Inflammatory macrophage (primary cell): ENCODE measurements around the gene CTAGE6.
"Not testable (repeated sequence)": the region's sequence is repeated elsewhere in the genome, so short reads cannot be mapped to it uniquely, and the experiment has no call there.

ENCODE experiments used
- DNase-seq, 2 donors: peaks; one replicate each; pipeline ENCODE4 v3.0.0-alpha.2; 2020 to 2022
- total RNA-seq, 18 experiments: gene quantifications; one replicate each; lab custom pipeline; 2026; ENCODE audit warnings: mixed read lengths in 6 of 18, inconsistent platforms in 2 of 18; lab: John Stamatoyannopoulos, UW

CTAGE6 gene, protein sequence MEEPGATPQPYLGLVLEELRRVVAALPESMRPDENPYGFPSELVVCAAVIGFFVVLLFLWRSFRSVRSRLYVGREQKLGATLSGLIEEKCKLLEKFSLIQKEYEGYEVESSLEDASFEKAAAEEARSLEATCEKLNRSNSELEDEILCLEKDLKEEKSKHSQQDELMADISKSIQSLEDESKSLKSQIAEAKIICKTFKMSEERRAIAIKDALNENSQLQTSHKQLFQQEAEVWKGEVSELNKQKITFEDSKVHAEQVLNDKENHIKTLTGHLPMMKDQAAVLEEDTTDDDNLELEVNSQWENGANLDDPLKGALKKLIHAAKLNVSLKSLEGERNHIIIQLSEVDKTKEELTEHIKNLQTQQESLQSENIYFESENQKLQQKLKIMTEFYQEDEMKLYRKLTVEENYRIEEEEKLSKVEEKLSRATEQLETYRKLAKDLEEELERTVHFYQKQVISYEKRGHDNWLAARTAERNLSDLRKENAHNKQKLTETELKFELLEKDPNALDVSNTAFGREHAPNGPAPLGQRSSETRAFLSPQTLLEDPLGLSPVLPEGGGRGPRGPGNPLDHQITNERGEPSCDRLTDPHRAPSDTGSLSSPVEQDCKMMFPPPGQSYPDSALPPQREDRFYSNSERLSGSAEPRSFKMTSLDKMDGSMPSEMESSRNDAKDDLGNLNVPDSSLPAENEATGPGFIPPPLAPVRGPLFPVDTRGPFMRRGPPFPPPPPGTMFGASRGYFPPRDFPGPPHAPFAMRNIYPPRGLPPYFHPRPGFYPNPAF
- total RNA-seq: 0 to 0.08 (median 0) reads per million in 18 experiments

DNA sequence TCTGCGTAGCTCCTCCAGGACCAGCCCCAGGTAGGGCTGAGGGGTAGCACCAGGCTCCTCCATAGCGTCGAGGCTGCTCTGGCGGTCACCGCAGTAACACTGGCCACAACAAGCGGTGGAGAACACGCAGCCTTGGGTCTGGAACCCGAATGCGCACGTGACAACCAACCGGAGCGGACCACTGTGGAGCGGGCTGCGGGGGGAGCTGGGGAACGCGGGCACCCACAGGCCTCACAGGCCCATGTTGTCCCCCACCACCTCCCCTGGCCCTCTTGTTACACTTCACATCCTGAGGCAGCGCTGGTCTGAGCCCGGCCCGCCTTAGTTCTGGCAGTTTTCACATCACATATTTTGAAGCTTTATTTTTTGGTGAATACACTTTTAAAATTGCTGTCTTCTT lies at the start of gene CTAGE6:
Gene CTAGE6 (minus strand): TSS at position 101 of the 400 bp plus-strand sequence. CDS start 38 bp downstream, at position 63.
- not testable (repeated sequence) for DNase-seq

DNA sequence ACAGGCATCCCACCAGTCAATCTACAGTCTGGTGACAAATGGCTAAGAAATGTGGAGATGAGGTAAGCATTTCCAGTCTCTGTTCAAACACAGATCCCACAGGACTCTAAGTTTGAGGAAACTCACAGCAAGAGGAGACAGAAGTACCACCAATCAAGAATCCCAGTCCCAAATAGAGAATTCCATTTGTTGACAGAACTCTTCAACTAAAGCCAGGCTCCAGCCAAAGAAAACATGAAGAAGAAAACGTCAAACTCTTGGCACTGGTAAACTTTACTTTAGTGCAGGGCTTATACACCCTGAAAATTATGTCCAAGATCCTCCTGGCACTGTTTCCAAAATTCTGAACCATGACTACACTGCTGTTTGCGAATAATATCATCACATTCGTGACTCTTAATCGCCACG lies 49.2 kb upstream of the CTAGE6 start:
- not testable (repeated sequence) for DNase-seq

DNA sequence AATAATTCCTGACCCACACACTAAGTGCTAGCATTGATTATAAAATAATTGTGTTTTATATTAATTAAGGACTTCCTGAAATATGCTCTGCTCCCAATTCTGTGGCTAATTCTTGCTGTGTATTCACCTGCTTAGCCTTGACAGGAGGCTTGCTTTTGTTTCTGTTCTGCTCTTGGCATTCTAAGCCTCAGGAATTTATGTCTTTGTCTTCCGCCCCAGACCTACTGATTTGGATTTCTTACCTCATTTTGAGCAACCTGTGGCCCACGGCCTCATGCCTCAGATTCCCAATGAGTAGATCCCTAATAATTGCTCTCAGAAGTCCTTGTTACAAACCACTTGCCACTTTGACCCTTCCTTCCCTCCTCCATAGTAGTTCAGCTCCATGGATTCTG lies 40.4 kb upstream of the CTAGE6 start:
- not testable (repeated sequence) for DNase-seq

DNA sequence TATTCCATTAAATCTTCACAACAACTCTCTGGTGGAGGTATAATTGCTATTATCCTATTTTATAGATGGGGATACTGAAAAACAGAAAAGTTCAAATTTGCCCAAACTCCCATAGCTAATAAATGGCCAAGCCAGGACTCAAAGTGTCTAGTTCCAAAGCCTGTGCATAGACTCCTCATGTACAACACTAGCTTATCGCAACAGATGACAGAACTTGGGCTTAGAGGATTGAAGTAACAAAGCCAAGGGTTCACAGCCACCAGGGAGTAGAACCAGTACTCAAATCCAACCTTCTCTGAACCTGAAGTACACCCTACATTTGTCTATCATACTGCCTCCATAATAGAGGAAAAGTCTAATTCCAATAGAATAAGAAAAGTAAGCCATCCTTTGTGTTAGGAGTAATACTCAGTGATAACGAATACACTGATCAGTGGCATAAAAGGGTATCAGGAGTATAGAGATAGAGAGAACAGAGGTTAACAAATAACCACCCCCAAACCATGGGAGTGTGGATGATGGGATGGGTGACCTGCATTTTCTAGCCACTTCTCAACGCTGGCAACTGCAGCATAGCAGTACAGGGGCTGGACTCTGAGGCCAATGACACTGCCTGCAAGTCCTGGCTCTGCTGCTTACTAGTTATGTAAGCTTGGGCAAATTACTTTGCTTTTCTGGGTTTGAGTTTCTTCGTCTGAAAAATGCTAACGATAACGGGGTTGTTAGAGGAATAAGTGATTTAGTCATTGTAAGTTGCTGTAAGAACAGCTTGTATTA lies 39.8 kb upstream of the CTAGE6 start:
- not testable (repeated sequence) for DNase-seq

DNA sequence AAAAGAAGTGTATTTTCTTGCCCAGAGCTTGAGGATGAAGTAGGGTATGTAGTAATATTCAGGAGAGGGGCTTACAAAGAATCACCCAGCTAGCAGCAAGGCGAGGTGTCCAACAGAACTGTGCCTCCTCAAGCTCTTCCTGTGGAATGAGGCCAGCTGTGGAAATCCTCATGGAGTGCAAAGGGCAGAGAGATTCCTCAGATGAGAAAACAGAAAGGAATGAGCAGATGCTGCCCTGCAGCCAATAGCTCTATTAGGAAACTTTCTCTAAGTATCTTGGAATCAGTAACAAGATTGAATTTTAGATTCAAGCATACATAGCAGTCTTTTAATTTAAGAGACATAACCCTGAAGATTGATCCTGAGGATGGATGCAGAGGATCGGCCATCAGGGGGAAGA lies 38.2 kb upstream of the CTAGE6 start:
- DNase-seq: not testable (repeated sequence)

DNA sequence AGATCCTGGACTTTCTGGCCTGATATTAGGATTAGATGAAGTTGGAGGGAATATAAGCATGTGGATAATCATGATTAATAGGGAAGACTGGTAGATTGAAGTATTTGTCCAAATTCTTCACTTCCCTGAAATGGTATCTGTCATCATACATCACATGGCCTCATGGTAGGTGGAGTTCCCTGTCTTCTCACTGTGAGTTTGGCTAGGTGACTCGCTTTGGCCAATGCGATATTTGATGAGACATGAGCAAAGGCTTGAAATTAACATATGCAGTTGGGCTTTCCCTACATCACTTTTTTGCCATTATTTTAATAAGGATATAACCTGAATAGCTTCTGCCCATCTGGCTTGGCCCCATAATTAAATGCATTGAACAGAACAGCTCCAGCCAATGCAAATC lies 35.1 kb upstream of the CTAGE6 start:
- not testable (repeated sequence) for DNase-seq

DNA sequence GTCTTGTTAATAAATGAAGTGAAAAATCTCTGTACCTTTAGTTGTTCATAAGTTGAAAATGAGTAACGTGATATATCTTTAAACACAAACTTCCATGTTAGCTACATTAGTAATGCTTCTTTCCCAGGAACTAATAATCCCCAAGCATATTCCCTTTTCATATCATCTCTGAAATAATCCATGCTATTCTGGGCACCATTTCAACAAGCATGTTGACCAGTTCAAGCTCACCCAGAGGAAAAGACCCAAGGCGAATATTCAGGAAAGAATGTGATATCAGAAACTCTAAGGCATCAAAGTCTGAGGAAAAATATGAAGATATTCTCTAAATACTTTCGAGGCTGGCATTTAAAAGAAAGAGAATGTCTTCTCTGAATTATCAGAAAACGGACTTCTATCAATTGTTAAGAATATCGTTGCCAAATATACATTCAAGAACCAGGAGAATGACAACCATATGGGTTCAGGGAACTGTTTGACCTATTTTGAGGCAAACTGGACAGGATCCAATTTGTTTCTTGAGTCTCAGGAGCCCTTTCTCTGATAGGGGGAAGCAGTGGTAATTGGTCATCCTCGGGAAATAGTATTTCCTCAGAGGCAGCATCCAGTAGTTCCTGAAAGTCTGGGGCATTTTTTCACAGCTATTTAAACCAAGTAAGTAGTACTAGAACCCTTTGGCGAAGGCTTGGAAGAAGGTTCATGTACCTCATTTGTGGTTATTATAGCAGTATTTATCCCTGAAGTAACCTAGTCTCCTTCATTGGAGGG lies 28.1 kb upstream of the CTAGE6 start:
- DNase-seq: not testable (repeated sequence)

DNA sequence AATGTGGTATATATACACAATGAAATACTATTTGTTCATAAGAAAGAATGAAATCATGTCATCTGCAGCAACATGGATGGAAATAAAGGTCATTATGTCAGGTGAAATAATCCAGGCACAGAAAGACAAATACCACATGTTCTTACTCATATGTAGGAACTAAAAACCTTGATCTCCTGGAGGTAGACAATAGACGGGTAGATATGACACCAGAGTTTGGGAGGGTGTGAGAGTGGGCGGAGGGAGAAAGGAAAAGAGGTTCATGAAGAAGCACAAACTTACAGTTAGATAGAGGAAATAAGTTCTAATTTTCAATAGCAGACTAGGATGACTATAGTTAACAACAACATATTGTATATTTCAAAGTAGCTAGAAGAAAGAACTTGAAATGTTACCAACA lies 22.1 kb upstream of the CTAGE6 start:
- not testable (repeated sequence) for DNase-seq

DNA sequence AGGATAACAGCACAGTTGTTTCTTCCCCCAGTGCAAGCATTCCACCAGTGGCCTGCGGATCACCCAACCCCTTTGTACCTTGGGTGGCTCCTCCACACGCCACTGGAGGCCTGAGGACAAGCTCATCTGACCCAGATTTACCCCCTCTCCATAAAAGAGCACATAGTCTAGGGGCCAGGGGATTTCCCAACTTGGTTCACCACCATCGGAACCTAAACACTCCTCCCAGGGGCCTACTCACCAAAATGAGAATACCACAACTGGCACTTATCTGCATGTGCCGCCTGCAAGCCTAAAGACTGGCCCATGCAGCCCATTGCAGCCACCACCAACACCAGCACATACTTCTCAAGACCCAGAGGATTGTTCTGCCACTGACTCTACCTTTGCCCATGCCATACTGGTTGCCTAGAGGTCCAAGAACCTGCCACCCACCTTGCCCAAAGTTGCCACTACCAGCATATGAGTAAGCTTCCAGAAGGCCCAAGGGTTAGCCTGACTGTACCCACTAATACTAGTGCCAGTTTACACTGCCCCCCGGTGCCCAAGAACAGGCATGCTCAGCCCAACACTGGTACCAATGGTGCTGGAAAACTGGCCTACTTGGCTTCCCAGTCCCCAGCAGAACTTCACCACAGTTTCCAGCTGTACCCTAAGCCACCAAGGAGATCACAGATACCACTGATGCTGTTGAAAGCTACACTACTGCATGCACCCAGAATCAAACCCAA lies 15.4 kb upstream of the CTAGE6 start:
- not testable (repeated sequence) for DNase-seq

DNA sequence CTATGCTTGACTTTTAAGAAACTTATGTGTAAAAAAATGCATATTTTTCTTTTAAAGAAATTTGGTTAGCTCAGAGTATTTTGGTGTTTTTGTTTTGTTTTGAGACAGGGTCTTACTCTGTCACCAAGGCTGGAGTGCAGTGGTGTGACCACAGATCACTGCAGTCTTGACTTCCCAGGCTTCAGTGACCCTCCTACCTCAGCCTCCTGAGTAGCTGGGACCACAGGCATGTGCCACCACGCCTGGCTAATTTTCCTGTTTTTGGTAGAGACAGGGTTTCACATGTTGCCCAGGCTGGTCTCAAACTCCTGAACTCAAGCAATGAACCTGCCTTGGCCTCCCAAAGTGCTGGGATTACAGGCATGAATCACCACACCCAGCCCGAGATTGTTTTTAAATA lies 10.0 kb upstream of the CTAGE6 start:
- not testable (repeated sequence) for DNase-seq

DNA sequence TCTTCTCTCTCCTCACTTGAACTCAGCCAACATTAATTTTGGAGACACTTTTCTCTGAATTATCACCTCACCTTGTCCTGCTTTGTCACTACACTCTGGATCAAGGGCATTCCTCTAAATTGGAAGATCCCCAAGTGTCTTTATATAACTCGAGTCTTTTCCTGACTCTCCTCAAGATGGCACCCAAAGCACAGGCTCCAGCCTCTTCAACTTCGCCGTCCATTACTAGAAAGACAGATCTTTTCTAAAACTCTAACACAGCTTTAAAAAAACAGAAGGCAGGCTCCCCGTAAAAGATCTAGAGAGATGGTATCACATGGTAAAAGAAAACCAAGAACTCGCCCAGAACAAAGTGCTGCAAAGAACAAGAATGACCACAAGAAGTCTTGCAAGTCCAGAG lies 8.2 kb upstream of the CTAGE6 start:
- DNase-seq: not testable (repeated sequence)

DNA sequence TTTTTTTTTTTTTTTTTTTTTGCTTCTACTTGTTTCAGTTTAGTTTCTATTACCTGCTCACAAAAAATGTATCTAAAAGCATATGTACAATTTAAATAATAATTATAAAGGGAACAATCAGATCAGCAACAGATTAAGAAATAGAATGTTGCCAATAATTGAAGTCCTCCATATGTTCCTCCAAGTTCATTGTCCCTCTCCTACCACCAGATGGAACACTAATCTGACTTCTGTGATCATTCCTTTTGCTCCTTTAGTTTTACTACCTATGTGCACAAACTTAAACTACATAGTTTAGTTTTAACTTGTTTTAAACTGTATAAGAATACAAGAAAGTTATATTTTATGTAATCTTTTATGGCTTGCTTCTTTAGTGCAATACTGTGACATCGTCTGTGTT lies 5.6 kb upstream of the CTAGE6 start:
- DNase-seq: not testable (repeated sequence)

DNA sequence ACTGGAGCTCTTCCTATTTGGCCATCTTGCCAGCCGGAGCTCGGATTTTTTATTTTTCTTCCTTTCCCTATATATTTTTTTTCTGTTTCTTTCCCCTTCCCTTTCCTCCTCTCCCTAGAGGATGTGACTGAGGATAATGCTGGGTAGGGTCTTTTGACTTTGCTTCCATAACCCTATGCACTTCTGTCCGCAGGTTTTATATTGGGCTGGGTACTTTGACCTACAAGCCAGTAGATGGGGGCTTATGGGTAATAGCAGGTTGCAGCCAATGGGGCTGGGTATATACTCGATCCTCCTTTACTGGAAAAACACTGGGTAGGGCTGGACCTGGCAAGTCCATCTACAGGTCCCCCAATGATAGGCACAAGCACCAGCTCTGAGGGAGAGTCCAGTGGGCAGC lies 12.2 kb downstream of the CTAGE6 start:
- not testable (repeated sequence) for DNase-seq

DNA sequence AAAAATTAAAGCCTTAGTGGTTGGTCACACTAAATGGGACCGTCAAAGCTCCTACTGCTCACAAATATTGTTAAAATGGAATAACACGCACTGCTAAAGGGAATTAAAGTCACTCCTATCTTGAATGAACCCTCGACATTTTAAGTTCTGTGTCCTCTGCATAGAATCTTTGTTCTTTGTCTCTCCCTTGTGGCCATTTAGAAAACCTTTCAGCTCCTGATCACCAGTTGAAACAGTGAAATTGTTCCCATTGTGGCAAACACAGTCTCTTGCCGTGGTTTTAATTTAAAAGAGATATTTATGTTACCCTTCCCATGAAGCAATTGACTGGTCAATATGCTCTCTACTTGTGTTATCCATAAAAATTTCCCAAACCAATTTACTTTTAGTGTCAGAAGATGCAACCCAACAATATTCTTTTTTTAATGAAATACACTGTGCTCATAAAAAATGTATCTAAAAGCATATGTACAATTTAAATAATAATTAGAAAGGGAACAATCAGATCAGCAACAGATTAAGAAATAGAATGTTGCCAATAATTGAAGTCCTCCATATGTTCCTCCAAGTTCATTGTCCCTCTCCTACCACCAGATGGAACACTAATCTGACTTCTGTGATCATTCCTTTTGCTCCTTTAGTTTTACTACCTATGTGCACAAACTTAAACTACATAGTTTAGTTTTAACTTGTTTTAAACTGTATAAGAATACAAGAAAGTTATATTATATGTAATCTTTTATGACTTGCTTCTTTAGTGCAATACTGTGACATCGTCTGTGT lies 20.3 kb downstream of the CTAGE6 start:
- DNase-seq: peak; percentile 30 to 52

DNA sequence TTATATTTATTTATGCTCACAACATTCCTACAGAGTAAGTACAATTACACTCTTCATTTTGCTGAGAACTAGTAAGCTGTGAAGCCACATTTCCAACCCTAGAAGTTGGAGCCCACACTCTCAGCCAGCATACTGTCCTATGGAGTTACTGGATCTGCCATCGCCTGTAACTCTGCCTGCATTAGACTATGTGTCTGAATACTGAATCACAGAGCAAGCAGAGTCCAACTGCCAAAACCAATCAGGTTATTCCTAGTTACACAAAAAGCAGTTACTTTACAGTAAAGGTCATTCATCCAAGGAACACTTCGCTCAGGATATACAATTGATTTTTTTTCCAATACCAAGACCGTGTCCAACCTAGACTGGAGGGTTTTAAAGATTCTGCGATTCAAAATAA lies 21.5 kb downstream of the CTAGE6 start:
- DNase-seq: no peak

DNA sequence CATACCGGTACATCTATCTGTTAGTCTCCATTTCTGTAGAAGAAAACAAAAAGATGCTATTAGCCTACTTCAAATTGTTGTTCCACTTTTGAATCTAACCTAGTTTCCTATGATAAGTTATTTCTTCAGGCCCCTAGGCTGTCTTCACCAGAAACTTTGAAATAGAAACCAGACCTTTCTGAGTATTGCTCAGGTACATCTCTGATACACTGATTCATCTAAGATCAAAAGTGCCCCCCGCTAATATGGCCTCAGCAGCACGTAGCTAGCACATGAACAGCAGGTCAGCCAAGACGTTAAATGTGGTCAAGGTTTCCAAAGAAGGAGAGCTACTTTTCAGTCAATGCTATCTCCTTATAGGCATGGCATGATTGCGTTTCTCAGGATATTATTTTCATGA lies 23.6 kb downstream of the CTAGE6 start:
- no peak for DNase-seq

DNA sequence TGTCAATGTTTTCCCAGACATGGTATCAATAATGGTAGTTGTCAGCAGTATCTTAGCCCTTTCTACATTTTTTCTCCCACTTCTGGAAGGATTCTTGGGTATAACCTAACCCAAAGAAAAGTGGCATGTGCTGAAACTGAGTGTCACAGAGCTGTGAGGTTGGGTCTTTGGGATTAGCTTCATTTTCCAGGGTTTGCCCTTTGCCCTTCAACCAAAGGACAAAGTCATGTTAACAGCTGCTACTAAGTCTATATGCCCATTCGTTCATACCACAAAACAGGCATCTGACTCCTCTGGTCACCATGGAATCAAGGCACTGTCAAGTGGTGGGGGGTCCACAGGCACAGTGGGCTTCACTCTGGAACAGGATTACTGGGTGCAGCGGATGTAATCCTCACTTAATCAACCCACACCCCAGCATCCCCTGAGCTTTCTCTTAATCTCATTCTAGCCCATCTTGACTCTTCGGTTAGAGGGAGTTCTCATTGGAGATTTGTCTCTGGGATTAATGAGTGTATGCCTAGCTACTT lies 29.1 kb downstream of the CTAGE6 start:
- DNase-seq: no peak

DNA sequence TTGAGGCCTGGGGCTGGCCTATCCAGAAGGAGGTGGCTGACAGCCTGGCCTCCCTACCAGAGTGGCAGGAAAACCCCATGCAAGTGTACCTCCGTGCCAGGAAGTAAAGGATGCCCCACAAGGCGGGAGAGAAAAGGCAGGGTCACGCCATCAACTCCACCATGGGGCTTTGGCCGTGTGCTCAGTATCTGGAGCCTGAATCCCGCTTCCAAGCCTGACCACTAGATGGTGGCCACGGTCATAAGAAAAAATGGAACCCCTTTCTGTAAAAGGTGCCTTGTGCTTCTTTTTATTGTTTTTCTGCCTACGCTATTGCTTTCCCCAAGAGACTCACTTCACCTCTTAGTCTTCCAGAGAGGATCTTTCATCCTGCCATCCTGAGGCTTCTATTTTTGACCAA lies 29.9 kb downstream of the CTAGE6 start:
- not testable (repeated sequence) for DNase-seq

DNA sequence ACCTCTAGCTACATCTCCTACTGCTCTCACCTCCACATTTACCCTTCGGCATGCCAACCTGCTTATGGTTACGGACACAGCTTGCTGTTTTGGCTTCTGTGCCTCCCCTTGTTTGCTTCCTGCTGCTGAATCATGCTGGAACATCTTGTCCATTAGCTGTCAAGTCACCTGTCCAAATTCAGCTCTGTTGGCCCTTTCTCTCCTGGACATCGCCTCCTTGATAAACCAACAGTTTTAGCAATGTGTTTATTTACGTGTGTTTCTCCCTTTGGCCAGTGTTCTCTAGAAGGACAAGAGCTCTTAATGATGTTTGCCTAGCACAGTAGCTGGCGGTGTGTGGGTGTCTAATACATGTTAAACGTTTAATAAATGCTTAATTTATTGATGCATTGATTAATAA lies 31.4 kb downstream of the CTAGE6 start:
- not testable (repeated sequence) for DNase-seq

DNA sequence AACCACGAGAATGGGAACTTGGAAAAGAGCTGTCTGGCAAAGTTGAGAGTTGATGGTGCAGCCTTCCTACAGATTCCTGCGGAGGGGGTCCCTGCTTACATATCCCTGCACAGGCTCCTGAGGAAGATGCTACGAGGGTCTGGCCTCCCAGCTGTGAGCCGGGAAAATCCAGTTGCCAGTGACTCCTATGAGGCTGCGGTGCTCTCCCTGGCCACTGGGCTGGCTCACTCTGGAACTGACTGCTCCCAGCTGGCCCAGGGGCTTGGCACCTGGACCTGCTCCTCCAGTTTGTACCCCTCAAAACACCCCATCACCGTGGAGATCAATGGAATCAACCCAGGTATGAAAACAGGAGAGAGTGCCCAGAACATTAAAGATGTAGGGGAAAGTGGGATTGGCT lies 37.2 kb downstream of the CTAGE6 start:
- DNase-seq: not testable (repeated sequence)
